Right kidney (tissue), 1 donor: Measurements from ENCODE around the gene OXGR1.
"Not testable (repeated sequence)": the region's sequence is repeated elsewhere in the genome, so short reads cannot be mapped to it uniquely, and the experiment has no call there.

ENCODE experiments used
- DNase-seq: peaks from one replicate; pipeline ENCODE4 v3.0.0-alpha.2; 2016

OXGR1 gene

GRCh38 chr13:97005625-97006262, 11.5 kb upstream of the OXGR1 start:
- DNase-seq: no peak

- DNase-seq: no peak
Observed at GRCh38 chr13:97004886-97005285, 10.6 kb upstream of the OXGR1 start.

- DNase-seq: no peak
Observed at GRCh38 chr13:97004096-97004876, 10.0 kb upstream of the OXGR1 start.

GRCh38 chr13:97003071-97003470, 8.8 kb upstream of the OXGR1 start:
- DNase-seq: no peak

- DNase-seq: no peak
Observed at GRCh38 chr13:97002581-97002980, 8.3 kb upstream of the OXGR1 start.

- DNase-seq: no peak
Observed at GRCh38 chr13:97001636-97002035, 7.4 kb upstream of the OXGR1 start.

GRCh38 chr13:97000295-97000925, 6.1 kb upstream of the OXGR1 start:
- no peak for DNase-seq

- no peak for DNase-seq
Observed at GRCh38 chr13:96999091-96999490, 4.8 kb upstream of the OXGR1 start.

- no peak for DNase-seq
Observed at GRCh38 chr13:96998051-96998450, 3.8 kb upstream of the OXGR1 start.

GRCh38 chr13:96996886-96997285, 2.6 kb upstream of the OXGR1 start:
- DNase-seq: no peak

GRCh38 chr13:96996107-96996506, 1.8 kb upstream of the OXGR1 start:
- DNase-seq: no peak

- no peak for DNase-seq
Observed at GRCh38 chr13:96994858-96995243, 575 bp upstream of the OXGR1 start.

GRCh38 chr13:96993634-96994016, 651 bp downstream of the OXGR1 start:
- no peak for DNase-seq

GRCh38 chr13:96992633-96993032, 1.6 kb downstream of the OXGR1 start:
- no peak for DNase-seq

- DNase-seq: no peak
Observed at GRCh38 chr13:96991072-96991471, 3.2 kb downstream of the OXGR1 start.

- no peak for DNase-seq
Observed at GRCh38 chr13:96988441-96988840, 5.8 kb downstream of the OXGR1 start.

GRCh38 chr13:96984051-96984508, 10.2 kb downstream of the OXGR1 start:
- peak; percentile 30 for DNase-seq

GRCh38 chr13:96982672-96983071, 11.6 kb downstream of the OXGR1 start:
- DNase-seq: no peak

- DNase-seq: not testable (repeated sequence)
Observed at GRCh38 chr13:96979861-96980260, 14.4 kb downstream of the OXGR1 start.

- no peak for DNase-seq
Observed at GRCh38 chr13:96968027-96968426, 26.2 kb downstream of the OXGR1 start.

GRCh38 chr13:96967248-96967745, 27.0 kb downstream of the OXGR1 start:
- DNase-seq: no peak

GRCh38 chr13:96966415-96967102, 27.7 kb downstream of the OXGR1 start:
- no peak for DNase-seq
